NCI-H2029 treated with DMSO at 0.1 percent for 48 hours (cell line): ENCODE measurements around the gene DYNLT5.
"Not testable (repeated sequence)": the region's sequence is repeated elsewhere in the genome, so short reads cannot be mapped to it uniquely, and the experiment has no call there.

Experiments used
- DNase-seq: peaks from one replicate; lab custom pipeline; 2025; lab: John Stamatoyannopoulos, UW

Gene DYNLT5

GRCh38 chr1:66788231-66788939, 36.1 kb downstream of the DYNLT5 start:
- no peak for DNase-seq

- no peak for DNase-seq
These were observed 39.7 kb downstream of the DYNLT5 start for GRCh38 chr1:66791621-66792610.

GRCh38 chr1:66795839-66796238, 43.6 kb downstream of the DYNLT5 start:
- not testable (repeated sequence) for DNase-seq

GRCh38 chr1:66809245-66809644, 57.0 kb downstream of the DYNLT5 start:
- no peak for DNase-seq

- DNase-seq: no peak
These were observed 57.6 kb downstream of the DYNLT5 start for GRCh38 chr1:66809736-66810326.

GRCh38 chr1:66824771-66825170, 72.5 kb downstream of the DYNLT5 start:
- no peak for DNase-seq
